Erythroblast (primary cell): ENCODE results near the gene MAP7.

Source experiments
- GATA1 ChIP-seq: IDR thresholded peaks from 2 replicates; pipeline ENCODE4 v1.6.1; 2011; ENCODE audit warnings: low read depth, mild to moderate bottlenecking, control low read depth, low read length, moderate library complexity
- POLR2A ChIP-seq: IDR thresholded peaks from 2 replicates; pipeline ENCODE4 v1.6.1; 2011; ENCODE audit warnings: mild to moderate bottlenecking, low read length

GRCh38 chr6:136331461-136331860 is 218.8 kb downstream of the MAP7 start:
- TF ChIP-seq POLR2A: no peak
- no peak for TF ChIP-seq GATA1
